HepG2 (cell line): ENCODE results near the gene PDRG1. TPM values are rescaled to one million over a fixed set of nuclear protein-coding genes. Genes with fewer than 3 reads are reported as not detected.

Experiments used
- AHR ChIP-seq: IDR thresholded peaks from 2 replicates; pipeline ENCODE4 v1.6.1; 2018; ENCODE audit warnings: missing genetic modification reagents, missing compliant biosample characterization
- GABPB1 ChIP-seq: IDR thresholded peaks from 2 replicates; pipeline ENCODE4 v1.6.1; 2016; ENCODE audit warnings: mild to moderate bottlenecking, missing genetic modification reagents, moderate library complexity, missing compliant biosample characterization
- GMEB1 ChIP-seq: sonication (generic); formaldehyde crosslinking; IDR thresholded peaks from 2 replicates; pipeline ENCODE4 v1.5.1; 2020; ENCODE audit warnings: missing genetic modification reagents, mild to moderate bottlenecking, borderline replicate concordance
- HIVEP1 ChIP-seq: sonication (generic); formaldehyde crosslinking; IDR thresholded peaks from 2 replicates; pipeline ENCODE4 v1.4.0; 2020; ENCODE audit warnings: mild to moderate bottlenecking, missing genetic modification reagents
- IRF1 ChIP-seq: sonication (generic); formaldehyde crosslinking; IDR thresholded peaks from 2 replicates; pipeline ENCODE4 v1.4.0; 2020; ENCODE audit warnings: low read depth, mild to moderate bottlenecking, missing genetic modification reagents
- RNF219 ChIP-seq: sonication (generic); formaldehyde crosslinking; IDR thresholded peaks from 2 replicates; pipeline ENCODE4 v1.5.0; 2020; ENCODE audit warnings: mild to moderate bottlenecking, missing genetic modification reagents
- SAP130 ChIP-seq: IDR thresholded peaks from 2 replicates; pipeline ENCODE4 v1.6.1; 2016; ENCODE audit warnings: low read depth
- TFDP1 ChIP-seq: IDR thresholded peaks from 2 replicates; pipeline ENCODE4 v1.6.1; 2016; ENCODE audit warnings: missing compliant biosample characterization, missing genetic modification reagents, borderline replicate concordance
- ZNF350 ChIP-seq: sonication (generic); formaldehyde crosslinking; IDR thresholded peaks from 2 replicates; pipeline ENCODE4 v1.4.0; 2020; ENCODE audit warnings: mild to moderate bottlenecking, low read depth, missing genetic modification reagents, borderline replicate concordance
- ZNF367 ChIP-seq: sonication (generic); formaldehyde crosslinking; IDR thresholded peaks from 2 replicates; pipeline ENCODE4 v1.4.0; 2020; ENCODE audit warnings: missing genetic modification reagents, borderline replicate concordance
- ZNF430 ChIP-seq: sonication (generic); formaldehyde crosslinking; IDR thresholded peaks from 2 replicates; pipeline ENCODE4 v1.9.0; 2021; ENCODE audit warnings: mild to moderate bottlenecking, missing genetic modification reagents
- ZZZ3 ChIP-seq: sonication (generic); formaldehyde crosslinking; IDR thresholded peaks from 2 replicates; pipeline ENCODE4 v1.4.0; 2020; ENCODE audit warnings: missing genetic modification reagents, mild to moderate bottlenecking, borderline replicate concordance
- polyA plus RNA-seq, 8 experiments: library from polyadenylated mRNA; depleted of rRNA in 3 of 8; stranded (reverse) in 7 of 8; unstranded in 1 of 8; fragments of >200 nt; fragmentation: Illumina TruSeq in 4 of 8; extraction: Trizol in 4 of 8; gene quantifications; 2 replicates each; pipeline versions ENCODE4 v1.2.1 to v1.2.3, GENCODE V29; 2011 to 2016; ENCODE audit warnings: low read depth in 4 of 8, missing spikeins in 1 of 8, mixed read lengths in 1 of 8; ENCODE audit not compliant: insufficient read depth in 1 of 8
- total RNA-seq, 5 experiments: library from RNA; depleted of rRNA; stranded (reverse); fragments of >200 nt; fragmentation: Illumina TruSeq; extraction: Trizol; gene quantifications; 2 replicates each; pipeline ENCODE4 v1.2.3, GENCODE V29; 2016; ENCODE audit warnings: low read depth in 1 of 5
- TF ChIP-seq, protein P1 (sequence below): sonication (generic); formaldehyde crosslinking; IDR thresholded peaks from 2 replicates; pipeline ENCODE4 v1.4.0; 2020; ENCODE audit warnings: missing genetic modification reagents, borderline replicate concordance
- TF ChIP-seq, protein P2 (sequence below): IDR thresholded peaks from 2 replicates; pipeline ENCODE4 v1.6.1; 2018; ENCODE audit warnings: missing genetic modification reagents, mild to moderate bottlenecking, missing compliant biosample characterization

PDRG1 gene
- total and polyA plus RNA-seq, 2 of the 13 experiments (the other 11 are each of a cell fraction or from before 2014, with no cell fraction given), result 16.6 to 18.0 TPM

DNA sequence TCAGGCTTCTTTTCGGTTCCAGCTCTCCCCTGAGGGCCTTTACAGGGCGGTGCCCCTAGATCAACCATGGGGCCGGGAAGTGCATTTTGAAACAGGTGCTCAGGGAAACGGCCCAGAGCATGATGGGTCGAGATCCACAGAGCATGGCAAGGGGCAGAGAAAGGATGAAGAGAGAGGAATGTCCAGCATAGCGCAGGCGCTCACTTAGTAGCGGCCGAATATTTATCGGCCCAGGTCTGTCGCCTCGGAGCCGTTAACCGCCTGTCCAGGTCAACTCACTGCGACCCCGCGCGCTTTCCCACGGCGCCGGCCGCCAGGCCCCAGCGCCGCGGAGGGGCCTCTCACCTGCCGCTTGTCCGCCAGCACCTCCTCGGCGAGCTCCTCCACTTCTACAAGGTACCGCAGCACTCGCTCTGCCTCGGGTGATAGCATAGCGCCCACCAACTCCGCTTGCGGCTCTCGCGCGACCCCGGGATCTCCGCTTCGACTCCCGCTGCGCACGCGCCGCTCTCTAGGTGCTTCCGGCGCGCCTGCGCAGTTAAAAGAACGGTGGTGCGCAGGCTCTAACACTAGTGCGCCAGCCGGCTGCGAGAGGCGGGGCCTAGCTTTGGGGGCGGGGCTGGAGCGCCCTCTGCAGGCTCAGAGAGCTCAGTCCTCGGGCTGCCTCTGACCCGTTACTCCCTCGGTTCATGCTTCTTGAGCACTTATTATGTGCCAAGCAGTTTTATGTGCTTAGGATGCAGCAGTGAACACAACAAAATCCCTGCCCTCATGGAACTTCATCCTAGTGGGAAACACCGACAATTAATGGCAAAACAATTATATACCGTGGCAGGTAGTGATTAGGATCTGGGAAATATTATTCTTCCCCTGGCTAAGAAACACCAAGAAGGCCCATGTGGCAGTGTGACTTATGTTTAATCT lies at the start of gene PDRG1 (continued):
- TF ChIP-seq, protein P1, sequence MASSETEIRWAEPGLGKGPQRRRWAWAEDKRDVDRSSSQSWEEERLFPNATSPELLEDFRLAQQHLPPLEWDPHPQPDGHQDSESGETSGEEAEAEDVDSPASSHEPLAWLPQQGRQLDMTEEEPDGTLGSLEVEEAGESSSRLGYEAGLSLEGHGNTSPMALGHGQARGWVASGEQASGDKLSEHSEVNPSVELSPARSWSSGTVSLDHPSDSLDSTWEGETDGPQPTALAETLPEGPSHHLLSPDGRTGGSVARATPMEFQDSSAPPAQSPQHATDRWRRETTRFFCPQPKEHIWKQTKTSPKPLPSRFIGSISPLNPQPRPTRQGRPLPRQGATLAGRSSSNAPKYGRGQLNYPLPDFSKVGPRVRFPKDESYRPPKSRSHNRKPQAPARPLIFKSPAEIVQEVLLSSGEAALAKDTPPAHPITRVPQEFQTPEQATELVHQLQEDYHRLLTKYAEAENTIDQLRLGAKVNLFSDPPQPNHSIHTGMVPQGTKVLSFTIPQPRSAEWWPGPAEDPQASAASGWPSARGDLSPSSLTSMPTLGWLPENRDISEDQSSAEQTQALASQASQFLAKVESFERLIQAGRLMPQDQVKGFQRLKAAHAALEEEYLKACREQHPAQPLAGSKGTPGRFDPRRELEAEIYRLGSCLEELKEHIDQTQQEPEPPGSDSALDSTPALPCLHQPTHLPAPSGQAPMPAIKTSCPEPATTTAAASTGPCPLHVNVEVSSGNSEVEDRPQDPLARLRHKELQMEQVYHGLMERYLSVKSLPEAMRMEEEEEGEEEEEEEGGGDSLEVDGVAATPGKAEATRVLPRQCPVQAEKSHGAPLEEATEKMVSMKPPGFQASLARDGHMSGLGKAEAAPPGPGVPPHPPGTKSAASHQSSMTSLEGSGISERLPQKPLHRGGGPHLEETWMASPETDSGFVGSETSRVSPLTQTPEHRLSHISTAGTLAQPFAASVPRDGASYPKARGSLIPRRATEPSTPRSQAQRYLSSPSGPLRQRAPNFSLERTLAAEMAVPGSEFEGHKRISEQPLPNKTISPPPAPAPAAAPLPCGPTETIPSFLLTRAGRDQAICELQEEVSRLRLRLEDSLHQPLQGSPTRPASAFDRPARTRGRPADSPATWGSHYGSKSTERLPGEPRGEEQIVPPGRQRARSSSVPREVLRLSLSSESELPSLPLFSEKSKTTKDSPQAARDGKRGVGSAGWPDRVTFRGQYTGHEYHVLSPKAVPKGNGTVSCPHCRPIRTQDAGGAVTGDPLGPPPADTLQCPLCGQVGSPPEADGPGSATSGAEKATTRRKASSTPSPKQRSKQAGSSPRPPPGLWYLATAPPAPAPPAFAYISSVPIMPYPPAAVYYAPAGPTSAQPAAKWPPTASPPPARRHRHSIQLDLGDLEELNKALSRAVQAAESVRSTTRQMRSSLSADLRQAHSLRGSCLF (CRISPR knock-in tag), result peak; percentile 92
- TF ChIP-seq, protein P2, sequence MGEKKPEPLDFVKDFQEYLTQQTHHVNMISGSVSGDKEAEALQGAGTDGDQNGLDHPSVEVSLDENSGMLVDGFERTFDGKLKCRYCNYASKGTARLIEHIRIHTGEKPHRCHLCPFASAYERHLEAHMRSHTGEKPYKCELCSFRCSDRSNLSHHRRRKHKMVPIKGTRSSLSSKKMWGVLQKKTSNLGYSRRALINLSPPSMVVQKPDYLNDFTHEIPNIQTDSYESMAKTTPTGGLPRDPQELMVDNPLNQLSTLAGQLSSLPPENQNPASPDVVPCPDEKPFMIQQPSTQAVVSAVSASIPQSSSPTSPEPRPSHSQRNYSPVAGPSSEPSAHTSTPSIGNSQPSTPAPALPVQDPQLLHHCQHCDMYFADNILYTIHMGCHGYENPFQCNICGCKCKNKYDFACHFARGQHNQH (CRISPR knock-in tag), result peak; percentile 97
- TF ChIP-seq ZNF350 (peak; percentile 96), HIVEP1 (CRISPR knock-in tag) (peak; percentile 84), GABPB1 (CRISPR knock-in tag) (peak; percentile 97), TFDP1 (peak; percentile 77; the same call in 1 of the 2 replicates), ZNF367 (peak; percentile 64; the same call in 1 of the 2 replicates), RNF219 (CRISPR knock-in tag) (no peak), GMEB1 (CRISPR knock-in tag) (peak; percentile 87; the same call in 1 of the 2 replicates), SAP130 (CRISPR knock-in tag) (peak; percentile 94), ZZZ3 (CRISPR knock-in tag) (no peak; the same call in 1 of the 2 replicates), AHR (CRISPR knock-in tag) (peak; percentile 92), ZNF430 (CRISPR knock-in tag) (peak; percentile 84; the same call in 1 of the 2 replicates), IRF1 (CRISPR knock-in tag) (no peak)
